Bronchial epithelial cell (primary cell): ENCODE measurements around the gene TMIE. TPM values are rescaled to one million over a fixed set of nuclear protein-coding genes. Genes with fewer than 3 reads are reported as not detected.
A peak's percentile ranks its signal among the peaks of the same experiment; 100 is the strongest.

Source experiments
- DNase-seq: peaks from one replicate; pipeline ENCODE4 v3.0.0-alpha.2; 2010; ENCODE audit warnings: low read depth
- FAIRE-seq: peaks from 2 replicates; lab custom pipeline; 2011; peaks lifted over from hg19 to GRCh38; lab: Jason Lieb, UNC
- H3K27me3 ChIP-seq: 2 replicates; pipeline ENCODE4 v1.5.1; 2011; ENCODE audit warnings: low read length; ENCODE audit not compliant: control insufficient read depth, insufficient read depth
- H3K36me3 ChIP-seq: 2 replicates; pipeline ENCODE4 v1.5.1; 2011; ENCODE audit warnings: low read length; ENCODE audit not compliant: control insufficient read depth, insufficient read depth
- H3K4me3 ChIP-seq: 2 replicates; pipeline ENCODE4 v1.5.1; 2011; ENCODE audit warnings: mild to moderate bottlenecking, low read depth, low read length, control low read depth
- CTCF ChIP-seq: IDR thresholded peaks from 2 replicates; pipeline ENCODE4 v1.5.1; 2011; ENCODE audit warnings: mild to moderate bottlenecking, moderate library complexity, low read length, control low read depth, inconsistent platforms; ENCODE audit not compliant: insufficient read depth, severe bottlenecking
- total RNA-seq: library from RNA; depleted of rRNA; stranded (reverse); fragments of >200 nt; gene quantifications from 2 replicates; pipeline ENCODE4 v1.2.1, GENCODE V29; 2014

Gene TMIE
- total RNA-seq, 1 donor from 2014 or later: 1.6 TPM

GRCh38 chr3:46694520-46694919 lies 6.7 kb upstream of the TMIE start:
- no peak overlapping the region for H3K4me3 ChIP-seq
- H3K27me3 ChIP-seq: no peaks in the 10 kb centered on the region
- DNase-seq (no peak), FAIRE-seq (no peak)
- no peak for TF ChIP-seq CTCF
- peaks cover 10% of the 10 kb centered on the region for H3K36me3 ChIP-seq

GRCh38 chr3:46695177-46695961 lies 5.8 kb upstream of the TMIE start:
- peaks cover 5% of the 10 kb centered on the region for H3K36me3 ChIP-seq
- DNase-seq (peak; percentile 66), FAIRE-seq (no peak)
- peak; percentile 42 for TF ChIP-seq CTCF
- H3K4me3 ChIP-seq: no peak overlapping the region
- no peaks in the 10 kb centered on the region for H3K27me3 ChIP-seq

- peak; percentile 96 for FAIRE-seq
- peaks cover 3% of the 10 kb centered on the region for H3K36me3 ChIP-seq
- DNase-seq: peak; percentile 79
Measured at GRCh38 chr3:46695962-46696894, 5.0 kb upstream of the TMIE start.

GRCh38 chr3:46699676-46700523 lies 1.3 kb upstream of the TMIE start:
- no peak for DNase-seq
- H3K4me3 ChIP-seq: no peak overlapping the region
- peaks cover 6% of the 10 kb centered on the region for H3K27me3 ChIP-seq
- H3K36me3 ChIP-seq: no peaks in the 10 kb centered on the region
- TF ChIP-seq CTCF: no peak
- peak; percentile 28 for FAIRE-seq

More at GRCh38 chr3:46695962-46696894, 5.0 kb upstream of the TMIE start:
- Histone ChIP-seq H3K27me3 (peaks cover 2% of the 10 kb centered on the region), H3K4me3 (no peak overlapping the region)
- no peak for TF ChIP-seq CTCF

- Histone ChIP-seq H3K36me3 (no peaks in the 10 kb centered on the region), H3K4me3 (no peak overlapping the region), H3K27me3 (peaks cover 6% of the 10 kb centered on the region)
- DNase-seq: no peak
- TF ChIP-seq CTCF: no peak
- no peak for FAIRE-seq
Measured at GRCh38 chr3:46700772-46701171, 420 bp upstream of the TMIE start.
